ENCODE measurements around the gene TRPM3.
"Not testable (repeated sequence)": the region's sequence is repeated elsewhere in the genome, so short reads cannot be mapped to it uniquely, and the experiment has no call there.

The TRPM3 gene

DNA sequence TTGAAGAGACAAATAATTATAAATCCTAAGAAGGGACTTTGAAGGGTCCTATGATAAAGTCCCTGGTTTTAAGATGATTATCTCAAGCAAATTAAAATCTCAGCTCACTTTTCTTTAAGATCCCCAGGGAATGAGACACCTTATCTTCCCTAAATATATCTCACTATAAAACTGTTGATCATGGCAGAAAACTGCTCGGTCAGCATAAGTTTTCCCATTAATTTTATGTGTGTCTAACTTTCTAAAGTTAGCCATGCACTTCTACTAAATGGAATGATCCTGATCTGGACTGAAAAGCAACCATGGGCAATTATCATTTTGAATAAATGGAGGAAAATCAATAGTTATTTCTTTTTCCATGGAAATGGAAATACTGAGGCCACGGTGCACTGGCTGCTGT lies 314.5 kb downstream of the TRPM3 start:
- no peak for DNase-seq

DNA sequence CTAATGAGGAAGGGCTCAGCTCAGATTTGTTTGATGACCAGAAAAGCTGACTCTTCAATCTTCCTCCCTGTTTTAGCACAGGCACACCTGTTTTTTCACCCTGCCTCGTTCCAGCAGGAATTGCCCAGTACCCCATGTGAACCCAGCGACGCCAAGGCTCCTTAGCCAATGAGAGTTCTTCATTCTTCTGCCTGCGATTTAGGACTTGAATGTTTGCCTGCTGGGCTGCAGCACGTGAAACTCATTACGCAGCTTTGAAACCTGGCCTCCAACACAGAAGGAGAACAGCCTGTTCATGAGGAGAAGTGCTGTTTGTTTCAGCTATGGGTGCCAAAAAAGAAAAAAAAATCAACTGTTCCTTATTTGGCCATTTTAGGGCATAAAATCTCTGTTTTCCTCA lies 315.5 kb downstream of the TRPM3 start:
- no peak for DNase-seq

DNA sequence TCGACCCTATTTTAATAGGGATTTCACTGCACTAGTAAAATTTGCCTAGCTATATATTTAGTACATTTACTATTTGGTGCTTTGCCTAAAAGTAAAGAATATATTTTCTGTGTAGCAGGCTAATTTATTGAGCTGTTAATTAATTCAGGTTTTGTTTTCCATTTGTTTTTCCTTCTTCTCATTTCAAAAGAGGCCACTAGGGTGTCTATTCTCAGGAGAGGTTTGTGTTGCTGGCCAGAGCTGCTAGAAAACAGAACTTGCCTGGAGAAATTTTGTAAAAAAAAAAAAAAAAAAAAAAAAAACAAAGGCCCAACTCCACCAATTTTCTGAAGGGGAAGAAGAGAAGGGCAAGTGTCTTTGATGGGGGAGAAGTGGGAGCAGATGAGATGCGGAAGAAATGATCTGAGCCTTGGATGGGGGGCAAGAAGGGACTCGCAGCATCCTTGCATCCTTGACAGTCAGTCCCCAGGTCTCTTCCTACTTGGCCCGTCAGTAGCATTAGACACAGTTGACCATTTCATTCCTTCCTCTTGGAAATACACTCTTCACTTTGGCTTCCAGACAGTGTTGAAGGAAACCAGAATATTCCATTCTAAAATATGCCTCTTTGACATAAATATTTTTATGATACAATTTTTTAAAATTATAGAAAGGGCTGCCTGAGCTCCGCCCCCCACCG lies 318.5 kb downstream of the TRPM3 start:
- no peak for DNase-seq

GRCh38 chr9:70802206-70802605 lies 319.2 kb downstream of the TRPM3 start:
- DNase-seq: no peak

DNA sequence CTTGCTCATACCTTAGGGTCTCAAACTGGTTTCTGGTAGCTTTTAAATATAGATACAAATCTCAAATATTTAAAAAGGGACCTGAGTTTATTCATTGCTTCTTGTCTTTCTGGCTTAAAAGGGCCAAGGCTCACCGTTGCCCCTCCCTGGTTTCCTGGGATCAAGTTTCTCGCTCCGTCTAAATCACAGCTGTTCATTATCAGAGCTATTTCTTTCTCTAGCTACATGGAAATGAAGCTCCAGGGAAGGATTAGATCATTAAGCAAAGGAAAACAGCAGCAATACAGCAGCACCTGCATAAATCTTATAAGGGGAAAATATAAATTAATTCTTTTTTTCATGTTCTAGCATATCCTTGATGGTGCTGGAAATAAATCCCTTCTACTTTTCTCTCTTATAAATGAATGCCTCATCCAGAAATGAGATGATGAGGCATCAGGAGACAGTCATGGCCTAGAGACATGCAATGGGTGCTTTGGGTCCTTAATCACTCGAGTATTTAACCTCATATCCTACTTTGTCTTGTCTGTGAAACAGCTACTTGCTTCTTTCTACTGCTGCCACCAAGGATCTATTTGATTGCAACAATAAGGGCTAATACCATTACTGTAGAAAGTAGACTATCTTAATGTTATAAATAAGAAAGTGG lies 320.1 kb downstream of the TRPM3 start:
- DNase-seq: no peak

GRCh38 chr9:70798018-70798417 lies 323.4 kb downstream of the TRPM3 start:
- no peak for DNase-seq

DNA sequence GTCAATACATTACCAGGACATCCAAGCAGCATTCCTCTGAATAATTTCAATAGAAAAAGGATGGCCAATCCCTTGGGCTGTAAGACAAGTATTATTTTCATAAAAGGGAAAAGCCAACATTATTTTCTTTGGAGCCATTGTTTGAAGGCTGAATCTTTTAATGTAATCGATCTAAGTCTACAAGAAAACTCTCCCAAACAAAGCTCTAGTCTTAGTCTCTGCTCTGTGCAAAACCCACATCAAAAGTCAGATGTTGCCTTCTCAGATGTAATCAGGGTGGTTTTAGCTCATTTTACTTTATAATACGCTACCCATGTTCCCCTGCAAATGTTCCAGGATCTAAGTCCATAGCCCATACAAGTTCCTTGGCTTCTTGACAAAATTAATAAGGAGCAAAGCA lies 325.6 kb downstream of the TRPM3 start:
- no peak for DNase-seq

- DNase-seq: no peak
Observed at GRCh38 chr9:70792796-70793195, 328.6 kb downstream of the TRPM3 start.

DNA sequence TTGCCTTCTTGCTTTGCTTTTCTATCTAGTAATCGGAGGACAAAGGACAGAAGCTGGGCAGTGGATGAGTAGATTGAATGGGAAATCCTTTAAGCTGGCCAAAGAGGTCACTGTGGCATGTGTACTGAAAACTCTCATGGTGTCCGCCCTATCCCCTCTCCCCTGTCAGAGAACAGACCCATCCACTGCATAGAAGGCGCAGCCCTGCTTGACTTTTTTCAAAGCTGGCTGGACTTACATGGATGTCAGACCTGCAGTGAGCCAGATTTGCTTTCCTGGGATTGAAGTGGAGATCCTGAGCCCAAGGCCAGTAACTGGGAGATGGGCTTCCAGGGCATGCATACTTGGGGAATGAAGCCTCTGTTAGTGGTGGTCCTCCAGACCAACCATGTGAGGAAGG lies 329.5 kb downstream of the TRPM3 start:
- no peak for DNase-seq

- no peak for DNase-seq
Observed at GRCh38 chr9:70789086-70789485, 332.3 kb downstream of the TRPM3 start.

DNA sequence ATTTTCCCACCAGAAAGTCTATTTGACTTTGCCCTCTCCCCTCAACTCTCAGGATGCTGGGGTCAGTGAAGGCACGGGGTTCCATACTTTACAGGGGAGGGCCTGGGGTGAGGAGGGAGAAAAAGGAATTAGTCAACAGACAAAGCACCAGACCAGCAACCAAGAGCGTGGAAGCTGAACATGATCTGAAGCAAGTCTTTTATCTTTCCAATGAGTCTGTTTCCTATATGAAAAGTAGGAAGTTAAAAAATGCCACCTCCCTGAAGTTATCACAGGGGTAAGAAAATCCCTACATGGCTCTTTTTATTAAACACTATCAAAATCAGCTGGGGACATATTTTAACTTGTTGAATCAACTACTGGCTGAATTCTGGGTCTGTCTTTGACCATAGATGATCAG lies 337.0 kb downstream of the TRPM3 start:
- DNase-seq: no peak

- DNase-seq: no peak
Observed at GRCh38 chr9:70778568-70778967, 342.9 kb downstream of the TRPM3 start.

DNA sequence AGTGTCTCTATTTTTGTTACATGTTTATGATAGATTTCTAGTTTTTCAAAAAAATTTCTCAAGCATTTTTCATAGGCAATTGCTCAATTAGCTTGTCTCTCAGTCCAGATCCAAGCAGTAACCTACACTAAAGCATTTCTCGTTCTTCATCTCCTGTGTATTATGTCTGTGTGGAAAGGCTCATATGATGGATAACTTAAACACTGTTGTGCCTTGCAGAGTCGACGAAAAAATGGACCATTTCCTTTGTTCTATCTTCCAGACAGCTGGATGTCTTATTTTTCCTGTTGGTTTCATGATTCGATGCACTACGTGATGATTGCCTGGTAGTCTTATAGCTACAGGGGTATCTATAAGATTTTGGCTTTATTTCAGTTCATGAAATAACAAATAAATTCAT lies 347.8 kb downstream of the TRPM3 start:
- DNase-seq: no peak

DNA sequence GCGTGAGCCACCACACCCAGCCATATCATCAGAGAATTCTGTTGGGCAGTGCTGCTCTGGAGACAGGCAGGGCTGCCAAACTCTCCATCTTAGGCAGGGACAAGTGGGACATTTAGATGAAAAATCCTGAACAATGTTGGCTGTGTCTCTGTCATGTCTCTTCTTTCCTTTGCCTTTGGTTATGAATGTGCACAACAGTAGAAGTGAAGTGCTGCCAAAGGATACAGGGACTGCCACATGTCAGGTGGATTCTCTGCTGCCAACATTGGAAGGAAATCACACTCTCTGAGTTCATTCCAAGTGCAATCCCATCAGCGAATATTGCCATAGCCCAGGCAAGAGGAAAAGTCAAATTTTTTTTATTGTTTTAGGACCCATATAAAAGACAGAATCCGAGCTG lies 348.8 kb downstream of the TRPM3 start:
- no peak for DNase-seq

- no peak for DNase-seq
Observed at GRCh38 chr9:70765946-70766345, 355.5 kb downstream of the TRPM3 start.

DNA sequence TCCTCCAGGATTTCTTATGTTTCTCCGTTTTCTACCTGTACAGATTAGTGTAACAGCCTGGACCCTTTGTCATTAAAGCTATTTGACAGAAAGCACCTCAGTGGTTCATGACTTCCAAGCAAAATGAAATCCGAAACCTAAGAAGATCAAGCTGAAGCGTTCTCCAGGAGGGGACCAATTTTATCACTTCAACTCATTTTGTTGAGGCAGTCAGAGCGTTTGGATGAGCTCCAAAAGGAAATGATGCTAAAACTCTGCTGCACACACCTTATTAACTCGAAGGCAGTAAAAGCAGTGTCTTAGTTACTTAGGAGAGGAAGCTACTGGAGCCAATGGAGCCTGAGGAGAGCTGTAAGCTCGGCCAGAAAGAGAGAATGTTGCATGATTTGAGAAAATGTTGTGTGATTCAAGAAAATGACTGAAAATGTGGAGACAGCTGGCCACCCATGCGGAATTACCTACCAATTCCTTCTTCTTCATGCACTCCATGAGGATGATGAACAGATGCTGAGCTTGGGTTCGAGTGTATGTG lies 360.2 kb downstream of the TRPM3 start:
- DNase-seq: no peak

GRCh38 chr9:70760228-70760627 lies 361.2 kb downstream of the TRPM3 start:
- DNase-seq: no peak

- no peak for DNase-seq
Observed at GRCh38 chr9:70753311-70753710, 368.1 kb downstream of the TRPM3 start.

DNA sequence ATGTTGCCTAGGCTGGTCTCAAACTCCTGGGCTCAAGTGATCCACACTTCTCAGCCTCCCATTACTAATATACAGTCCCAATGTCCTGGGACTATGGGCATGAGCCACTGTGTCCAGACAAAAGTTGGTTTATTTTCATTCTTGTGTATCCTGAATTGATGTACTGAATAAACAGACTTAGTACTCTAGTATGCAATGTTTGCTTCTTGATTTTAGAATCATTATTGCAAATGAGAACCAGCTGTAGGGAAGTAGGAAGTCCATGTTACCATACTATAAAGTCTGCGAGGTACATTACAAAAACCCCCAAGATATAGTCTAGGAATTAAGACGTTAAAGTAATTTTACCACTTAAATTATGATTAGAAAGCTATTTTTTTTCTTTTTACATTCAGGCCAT lies 372.4 kb downstream of the TRPM3 start:
- DNase-seq: no peak

GRCh38 chr9:70747261-70747718 lies 374.1 kb downstream of the TRPM3 start:
- no peak for DNase-seq

- no peak for DNase-seq
Observed at GRCh38 chr9:70746760-70747159, 374.7 kb downstream of the TRPM3 start.

DNA sequence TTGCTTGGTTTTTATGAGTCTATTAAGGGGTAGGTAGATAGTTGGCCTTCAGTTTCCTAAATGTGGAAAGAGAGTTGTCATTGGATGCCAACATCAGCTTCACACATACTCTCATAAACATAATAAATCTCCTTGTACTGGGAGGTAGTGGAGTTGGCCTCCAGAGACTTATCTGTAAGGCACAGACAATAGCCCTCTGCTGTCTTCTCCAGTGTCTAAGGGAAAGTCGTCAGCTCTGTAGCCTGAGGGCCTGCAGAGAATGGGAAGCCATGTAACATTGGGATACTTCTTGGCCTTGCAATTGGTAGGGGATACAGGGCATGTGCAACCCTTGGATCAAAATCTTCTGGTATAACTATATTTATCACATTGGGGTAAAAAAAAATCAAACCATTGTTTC lies 375.1 kb downstream of the TRPM3 start:
- no peak for DNase-seq

DNA sequence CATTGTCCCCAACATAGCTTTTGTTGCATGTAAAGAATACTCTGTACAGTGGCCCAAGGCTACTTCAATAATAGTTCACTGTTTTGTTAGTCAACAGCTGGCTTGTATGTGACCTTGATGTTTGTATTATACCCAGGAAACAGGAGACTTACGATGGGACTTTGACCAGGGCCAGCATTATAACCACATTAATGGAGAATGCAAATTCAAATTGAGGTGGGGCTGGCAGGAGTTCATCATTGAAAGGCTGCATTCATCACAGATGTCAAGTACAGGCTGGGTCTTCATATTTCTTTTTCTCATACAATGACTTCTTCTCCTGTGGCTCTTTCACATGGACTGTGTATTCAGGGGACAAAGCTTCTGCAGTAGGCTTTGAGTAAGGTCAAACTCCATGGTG lies 396.6 kb downstream of the TRPM3 start:
- DNase-seq: not testable (repeated sequence)

DNA sequence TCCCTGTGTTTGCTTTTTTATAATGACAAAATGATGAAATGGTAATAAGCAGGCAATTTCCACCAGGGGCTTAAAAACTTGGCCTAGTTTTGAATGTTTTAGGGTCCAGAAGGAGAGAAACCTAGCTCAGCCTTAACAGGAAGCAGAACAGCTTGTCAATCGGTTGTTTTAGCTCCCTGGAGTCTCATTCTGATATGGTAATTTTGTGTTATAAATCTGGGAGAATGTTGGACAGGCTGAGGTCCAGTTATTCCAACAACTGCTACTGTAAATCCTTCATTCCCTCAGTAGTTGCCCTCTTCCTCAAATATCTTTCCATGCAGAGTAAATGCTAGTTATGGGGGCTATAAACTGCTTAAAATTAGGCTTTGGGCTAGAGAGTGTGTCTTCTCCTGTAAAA lies 397.4 kb downstream of the TRPM3 start:
- not testable (repeated sequence) for DNase-seq

DNA sequence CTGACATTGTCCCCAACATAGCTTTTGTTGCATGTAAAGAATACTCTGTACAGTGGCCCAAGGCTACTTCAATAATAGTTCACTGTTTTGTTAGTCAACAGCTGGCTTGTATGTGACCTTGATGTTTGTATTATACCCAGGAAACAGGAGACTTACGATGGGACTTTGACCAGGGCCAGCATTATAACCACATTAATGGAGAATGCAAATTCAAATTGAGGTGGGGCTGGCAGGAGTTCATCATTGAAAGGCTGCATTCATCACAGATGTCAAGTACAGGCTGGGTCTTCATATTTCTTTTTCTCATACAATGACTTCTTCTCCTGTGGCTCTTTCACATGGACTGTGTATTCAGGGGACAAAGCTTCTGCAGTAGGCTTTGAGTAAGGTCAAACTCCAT lies 414.6 kb downstream of the TRPM3 start:
- DNase-seq: not testable (repeated sequence)

All from CD4-positive, alpha-beta T cell treated with Interleukin-21 for 1 hour (primary cell).